ENCODE results near the gene MACROH2A1.

MACROH2A1 gene

GRCh38 chr5:135423146-135423845 is 24.3 kb upstream of the MACROH2A1 start:
- H3K4me1 ChIP-seq (ENCODE audit: low read length), result no peaks in the 10 kb centered on the region
- TF ChIP-seq, protein P1, sequence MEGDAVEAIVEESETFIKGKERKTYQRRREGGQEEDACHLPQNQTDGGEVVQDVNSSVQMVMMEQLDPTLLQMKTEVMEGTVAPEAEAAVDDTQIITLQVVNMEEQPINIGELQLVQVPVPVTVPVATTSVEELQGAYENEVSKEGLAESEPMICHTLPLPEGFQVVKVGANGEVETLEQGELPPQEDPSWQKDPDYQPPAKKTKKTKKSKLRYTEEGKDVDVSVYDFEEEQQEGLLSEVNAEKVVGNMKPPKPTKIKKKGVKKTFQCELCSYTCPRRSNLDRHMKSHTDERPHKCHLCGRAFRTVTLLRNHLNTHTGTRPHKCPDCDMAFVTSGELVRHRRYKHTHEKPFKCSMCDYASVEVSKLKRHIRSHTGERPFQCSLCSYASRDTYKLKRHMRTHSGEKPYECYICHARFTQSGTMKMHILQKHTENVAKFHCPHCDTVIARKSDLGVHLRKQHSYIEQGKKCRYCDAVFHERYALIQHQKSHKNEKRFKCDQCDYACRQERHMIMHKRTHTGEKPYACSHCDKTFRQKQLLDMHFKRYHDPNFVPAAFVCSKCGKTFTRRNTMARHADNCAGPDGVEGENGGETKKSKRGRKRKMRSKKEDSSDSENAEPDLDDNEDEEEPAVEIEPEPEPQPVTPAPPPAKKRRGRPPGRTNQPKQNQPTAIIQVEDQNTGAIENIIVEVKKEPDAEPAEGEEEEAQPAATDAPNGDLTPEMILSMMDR (IDR thresholded peaks at IDR 0.05; ENCODE audit: low read length), result no peak
- no peak for TF ChIP-seq EZH2phosphoT487 (IDR thresholded peaks at IDR 0.05; ENCODE audit: low read length)
- TF ChIP-seq EZH2 (optimal IDR thresholded peaks at IDR 0.05; ENCODE audit: low read depth, low read length), result no peak
- H2AFZ ChIP-seq (ENCODE audit: low read length), result no peak overlapping the region
- no peak for DNase-seq
- no peaks in the 10 kb centered on the region for H3K9me3 ChIP-seq (replicated peaks; ENCODE audit: insufficient read depth, low read length)
- no peaks in the 10 kb centered on the region for H3K27me3 ChIP-seq (replicated peaks; ENCODE audit: insufficient read depth, low read length)
- H3K4me3 ChIP-seq (ENCODE audit: low read length), result no peak overlapping the region
- H3F3A ChIP-seq (ENCODE audit: insufficient read depth, low read length), result no peaks in the 10 kb centered on the region
- no peaks in the 10 kb centered on the region for H4K20me1 ChIP-seq (ENCODE audit: insufficient read depth, low read length)
- no peaks in the 10 kb centered on the region for H3K9me2 ChIP-seq (replicated peaks; ENCODE audit: insufficient read depth, low read length)
- no peaks in the 10 kb centered on the region for H3K36me3 ChIP-seq (replicated peaks; ENCODE audit: insufficient read depth, low read length)
- H3K27ac ChIP-seq (ENCODE audit: low read length), result no peak overlapping the region
- no peaks in the 10 kb centered on the region for H3K79me2 ChIP-seq (ENCODE audit: low read length)
- H3K9ac ChIP-seq (ENCODE audit: low read length), result no peak overlapping the region
- no peak overlapping the region for H3K4me2 ChIP-seq (ENCODE audit: low read depth, low read length)

- no peaks in the 10 kb centered on the region for H3K27me3 ChIP-seq (replicated peaks; ENCODE audit: insufficient read depth, low read length)
- H3K27ac ChIP-seq (ENCODE audit: low read length), result no peak overlapping the region
- no peak overlapping the region for H2AFZ ChIP-seq (ENCODE audit: low read length)
- no peaks in the 10 kb centered on the region for H3K9me2 ChIP-seq (replicated peaks; ENCODE audit: insufficient read depth, low read length)
- H4K20me1 ChIP-seq (ENCODE audit: insufficient read depth, low read length), result no peaks in the 10 kb centered on the region
- DNase-seq, result no peak
- H3K4me1 ChIP-seq (ENCODE audit: low read length), result no peaks in the 10 kb centered on the region
- H3K9ac ChIP-seq (ENCODE audit: low read length), result no peak overlapping the region
- H3K4me3 ChIP-seq (ENCODE audit: low read length), result no peak overlapping the region
- no peaks in the 10 kb centered on the region for H3K9me3 ChIP-seq (replicated peaks; ENCODE audit: insufficient read depth, low read length)
- no peaks in the 10 kb centered on the region for H3K36me3 ChIP-seq (replicated peaks; ENCODE audit: insufficient read depth, low read length)
- no peaks in the 10 kb centered on the region for H3K79me2 ChIP-seq (ENCODE audit: low read length)
- no peaks in the 10 kb centered on the region for H3F3A ChIP-seq (ENCODE audit: insufficient read depth, low read length)
- no peak overlapping the region for H3K4me2 ChIP-seq (ENCODE audit: low read depth, low read length)
- no peak for TF ChIP-seq EZH2 (optimal IDR thresholded peaks at IDR 0.05; ENCODE audit: low read depth, low read length)
- no peak for TF ChIP-seq EZH2phosphoT487 (IDR thresholded peaks at IDR 0.05; ENCODE audit: low read length)
- TF ChIP-seq, protein P1 (IDR thresholded peaks at IDR 0.05; ENCODE audit: low read length), result no peak
Observed at GRCh38 chr5:135422419-135422818, 23.4 kb upstream of the MACROH2A1 start.

GRCh38 chr5:135417083-135417482 is 18.1 kb upstream of the MACROH2A1 start:
- Histone ChIP-seq H3K4me3 (ENCODE audit: low read length) (no peak overlapping the region), H3F3A (ENCODE audit: insufficient read depth, low read length) (no peaks in the 10 kb centered on the region), H3K9ac (ENCODE audit: low read length) (no peak overlapping the region), H3K79me2 (ENCODE audit: low read length) (no peaks in the 10 kb centered on the region), H4K20me1 (ENCODE audit: insufficient read depth, low read length) (no peaks in the 10 kb centered on the region), H3K9me2 (replicated peaks; ENCODE audit: insufficient read depth, low read length) (no peaks in the 10 kb centered on the region), H3K27me3 (replicated peaks; ENCODE audit: insufficient read depth, low read length) (no peaks in the 10 kb centered on the region), H3K4me2 (ENCODE audit: low read depth, low read length) (no peak overlapping the region), H3K9me3 (replicated peaks; ENCODE audit: insufficient read depth, low read length) (no peaks in the 10 kb centered on the region), H3K36me3 (replicated peaks; ENCODE audit: insufficient read depth, low read length) (no peaks in the 10 kb centered on the region), H3K27ac (ENCODE audit: low read length) (no peak overlapping the region), H3K4me1 (ENCODE audit: low read length) (no peaks in the 10 kb centered on the region), H2AFZ (ENCODE audit: low read length) (no peak overlapping the region)
- TF ChIP-seq, protein P1 (IDR thresholded peaks at IDR 0.05; ENCODE audit: low read length), result no peak
- TF ChIP-seq EZH2phosphoT487 (IDR thresholded peaks at IDR 0.05; ENCODE audit: low read length) (no peak), EZH2 (optimal IDR thresholded peaks at IDR 0.05; ENCODE audit: low read depth, low read length) (no peak)
- DNase-seq, result no peak
